GM21576 (cell line): Measurements from ENCODE around the gene GFI1.

ENCODE experiments used
- ATAC-seq: cut with Tn5 transposase; IDR thresholded peaks from one replicate; pipeline ENCODE4 v1.9.1; 2021; ENCODE audit warnings: mild to moderate bottlenecking, moderate library complexity; ENCODE audit not compliant: unreplicated experiment

GFI1 gene

DNA sequence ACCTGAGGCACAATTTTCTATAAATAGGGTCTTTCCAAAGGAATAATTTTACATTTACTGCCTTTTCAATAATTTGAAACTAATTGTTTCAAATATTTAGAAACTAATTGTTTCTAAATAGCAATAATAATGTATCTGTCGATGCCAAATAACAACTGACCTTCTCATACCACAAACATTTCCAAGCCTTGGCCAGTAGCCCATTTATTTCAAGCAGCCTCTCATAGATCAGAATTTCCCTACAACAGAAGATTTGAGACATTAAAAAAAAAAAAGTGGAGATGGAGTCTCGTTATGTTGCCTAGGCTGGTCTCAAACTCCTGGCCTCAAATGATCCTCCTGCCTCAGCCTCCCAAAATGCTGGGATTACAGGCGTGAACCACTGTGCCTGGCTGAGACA is 2.1 kb upstream of the GFI1 start:
- no peak for ATAC-seq

GRCh38 chr1:92488416-92488815 is 1.7 kb upstream of the GFI1 start:
- ATAC-seq = no peak

- ATAC-seq = no peak
Measured at GRCh38 chr1:92487078-92487605, 417 bp upstream of the GFI1 start.

- ATAC-seq = peak; percentile 44
Measured at GRCh38 chr1:92485381-92486250, 1.1 kb downstream of the GFI1 start.

DNA sequence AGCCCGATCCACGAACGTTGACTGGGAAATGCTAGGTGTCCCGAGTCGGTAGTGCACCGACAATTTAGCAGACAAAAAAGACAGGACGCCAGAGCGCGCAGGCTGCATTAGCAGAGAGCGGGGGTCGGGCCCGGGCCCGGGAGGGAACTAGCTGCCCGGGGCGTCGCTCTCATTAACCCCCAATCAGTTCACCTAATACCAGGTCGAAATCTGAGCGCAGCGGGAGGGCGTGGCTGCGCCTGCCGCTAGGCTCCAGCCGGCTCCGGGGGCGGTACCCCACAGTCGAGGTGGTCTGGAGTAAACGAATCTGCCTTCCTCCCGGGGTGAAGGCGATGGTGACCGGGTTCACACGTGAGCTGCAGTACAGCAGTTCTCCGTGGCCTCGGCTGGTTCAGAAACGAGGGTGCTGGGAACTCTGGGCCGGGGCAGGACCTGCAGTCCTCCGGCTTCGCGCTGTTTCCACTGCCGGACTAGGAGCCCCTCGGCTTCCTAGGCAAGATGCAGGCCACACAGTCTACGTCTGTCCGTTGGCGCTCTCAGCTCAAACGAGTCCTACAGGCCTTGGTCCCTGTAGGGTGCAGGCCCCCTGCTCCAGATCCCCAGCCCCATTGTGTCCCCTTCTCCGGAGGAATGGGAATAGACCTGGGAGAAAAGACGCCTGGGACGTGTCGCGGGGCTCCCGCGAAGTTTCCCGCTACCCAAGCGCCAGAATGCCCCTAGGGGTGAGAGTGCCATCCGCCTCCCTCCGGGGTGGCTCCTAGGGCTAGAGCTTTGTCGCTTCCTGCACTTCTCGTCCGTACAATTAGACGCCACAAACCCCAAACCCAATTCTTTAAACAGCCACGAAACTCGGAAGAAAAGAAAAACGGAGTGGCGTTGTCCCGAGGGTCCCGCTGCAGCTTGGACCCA is 2.0 kb downstream of the GFI1 start:
- ATAC-seq = peak; percentile 15

- ATAC-seq = no peak
Measured at GRCh38 chr1:92483610-92484471, 2.9 kb downstream of the GFI1 start.

- ATAC-seq = no peak
Measured at GRCh38 chr1:92482665-92483609, 3.8 kb downstream of the GFI1 start.

GRCh38 chr1:92481971-92482664 is 4.6 kb downstream of the GFI1 start:
- ATAC-seq = no peak

DNA sequence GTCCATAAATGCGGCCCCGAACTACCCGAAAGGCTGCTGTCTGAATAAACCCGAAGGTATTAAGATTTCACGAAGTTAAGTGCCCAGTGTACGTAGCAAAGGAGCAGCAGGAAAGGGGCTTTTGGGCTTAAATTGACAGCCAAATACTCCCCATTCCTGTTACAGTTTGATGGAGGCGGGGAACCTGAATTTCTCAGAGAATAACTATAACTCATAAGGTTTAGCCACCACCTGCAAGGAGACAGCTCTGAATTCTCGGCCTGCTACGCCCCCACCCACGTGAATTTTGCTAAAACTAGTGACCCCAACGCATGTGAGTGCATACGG is 5.2 kb downstream of the GFI1 start:
- ATAC-seq = no peak

GRCh38 chr1:92480813-92481598 is 5.7 kb downstream of the GFI1 start:
- ATAC-seq = no peak

GRCh38 chr1:92480200-92480812 is 6.4 kb downstream of the GFI1 start:
- no peak for ATAC-seq

GRCh38 chr1:92479587-92479986 is 7.1 kb downstream of the GFI1 start:
- ATAC-seq = no peak

DNA sequence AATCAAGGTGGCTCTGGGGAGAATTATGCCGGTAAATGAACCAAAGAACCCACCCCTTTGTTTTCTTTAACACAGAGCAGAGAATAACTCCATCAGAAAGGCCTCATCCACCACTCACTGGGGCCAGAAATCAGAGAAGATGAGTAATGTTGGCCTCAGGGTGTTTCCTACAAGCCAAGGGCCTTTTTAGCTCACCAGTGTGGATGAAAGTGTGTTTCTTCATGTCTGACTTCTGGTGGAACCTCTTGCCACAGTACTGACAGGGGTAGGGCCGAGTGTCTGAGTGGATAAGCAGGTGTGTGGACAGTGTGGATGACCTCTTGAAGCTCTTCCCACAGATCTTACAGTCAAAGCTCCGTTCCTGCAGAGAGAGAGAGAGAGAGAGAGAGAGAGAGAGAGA is 8.3 kb downstream of the GFI1 start:
- no peak for ATAC-seq

DNA sequence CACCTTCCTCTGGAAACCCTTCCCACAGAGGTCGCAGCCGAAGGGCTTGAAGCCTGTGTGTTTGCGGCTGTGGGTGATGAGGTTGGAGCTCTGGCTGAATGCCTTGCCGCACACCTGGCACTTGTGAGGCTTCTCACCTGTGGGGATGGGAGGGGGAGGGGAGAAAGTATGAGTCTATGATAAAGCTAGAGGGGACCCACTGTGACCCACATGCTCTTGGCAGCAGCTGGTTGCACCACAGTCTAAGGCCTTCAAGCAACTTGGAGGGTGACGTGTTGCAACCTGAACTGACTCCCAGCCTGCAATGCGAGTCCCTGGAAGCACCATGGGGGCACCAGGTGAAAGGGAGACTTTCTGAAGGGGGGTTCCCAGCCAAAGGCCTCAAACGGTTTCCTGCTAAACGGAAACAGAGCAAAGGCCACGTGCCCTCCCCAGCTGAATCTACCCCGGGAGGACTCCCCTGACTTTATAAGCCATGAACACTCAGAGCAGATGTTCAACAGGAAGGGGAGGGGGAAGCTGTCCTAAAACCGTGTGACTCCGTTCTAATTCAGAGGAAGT is 10.6 kb downstream of the GFI1 start:
- ATAC-seq = peak; percentile 52

DNA sequence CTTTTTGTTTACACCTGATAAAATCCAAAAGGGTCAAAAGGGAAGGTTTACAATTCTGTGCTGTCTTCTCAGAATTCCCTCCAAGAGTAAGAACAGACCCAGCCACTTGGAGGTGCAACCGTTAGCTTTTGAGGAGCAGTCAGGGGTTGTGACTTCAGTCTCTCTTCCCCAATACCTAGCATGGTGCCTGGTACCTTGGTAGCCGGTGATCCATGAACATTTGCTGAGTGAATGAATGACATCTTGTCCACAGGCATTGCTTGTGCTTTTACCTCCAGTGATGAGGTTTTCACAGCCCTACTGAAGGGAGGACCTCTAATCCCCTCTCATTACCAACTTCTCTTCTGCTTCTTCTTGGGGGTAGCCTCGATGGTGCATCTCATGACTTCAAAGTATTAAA is 11.7 kb downstream of the GFI1 start:
- no peak for ATAC-seq

DNA sequence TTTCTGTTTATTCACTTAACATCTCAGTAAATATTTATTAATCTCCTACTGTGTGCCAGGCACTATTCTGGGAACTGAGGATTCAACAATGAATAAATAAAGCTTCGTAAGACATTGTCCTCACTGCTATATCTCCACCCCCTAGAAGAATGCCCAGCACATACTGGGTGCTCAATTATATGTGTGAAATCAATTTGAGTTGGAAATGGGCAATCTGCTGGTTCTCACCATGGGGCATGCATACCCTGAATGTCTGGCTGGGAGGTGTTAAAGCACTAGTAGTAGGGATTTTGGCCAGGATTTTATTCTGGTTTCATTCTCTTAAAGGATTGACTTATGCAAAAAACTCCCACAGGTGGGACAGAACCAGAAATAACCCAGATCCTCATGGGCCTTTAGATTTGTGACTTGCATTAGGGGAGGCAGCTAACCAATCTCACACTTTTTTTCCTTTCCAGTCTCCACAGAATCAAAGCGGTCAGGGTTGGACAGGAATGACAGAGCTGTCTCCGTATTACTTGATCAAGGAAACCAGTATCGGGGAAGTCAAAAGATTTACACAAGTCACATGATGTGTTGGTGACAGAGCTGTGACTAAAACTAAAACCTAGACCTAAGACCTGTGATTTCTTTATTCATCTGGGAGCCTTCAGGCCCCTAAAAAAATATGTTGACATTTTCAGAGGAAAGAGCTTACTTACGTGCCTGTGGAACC is 12.8 kb downstream of the GFI1 start:
- ATAC-seq = no peak

- ATAC-seq = no peak
Measured at GRCh38 chr1:92470216-92470615, 16.5 kb downstream of the GFI1 start.
